Activated CD8-positive, alpha-beta memory T cell treated with anti-CD3 and anti-CD28 coated beads, Interleukin-2, amount 50 U/mL, for 1 hour (primary cell): ENCODE results near the gene TMEM92.

ENCODE experiments used
- DNase-seq: peaks from one replicate; pipeline ENCODE4 v3.0.0-alpha.2; 2020; ENCODE audit errors: extremely low read depth

The TMEM92 gene

DNA sequence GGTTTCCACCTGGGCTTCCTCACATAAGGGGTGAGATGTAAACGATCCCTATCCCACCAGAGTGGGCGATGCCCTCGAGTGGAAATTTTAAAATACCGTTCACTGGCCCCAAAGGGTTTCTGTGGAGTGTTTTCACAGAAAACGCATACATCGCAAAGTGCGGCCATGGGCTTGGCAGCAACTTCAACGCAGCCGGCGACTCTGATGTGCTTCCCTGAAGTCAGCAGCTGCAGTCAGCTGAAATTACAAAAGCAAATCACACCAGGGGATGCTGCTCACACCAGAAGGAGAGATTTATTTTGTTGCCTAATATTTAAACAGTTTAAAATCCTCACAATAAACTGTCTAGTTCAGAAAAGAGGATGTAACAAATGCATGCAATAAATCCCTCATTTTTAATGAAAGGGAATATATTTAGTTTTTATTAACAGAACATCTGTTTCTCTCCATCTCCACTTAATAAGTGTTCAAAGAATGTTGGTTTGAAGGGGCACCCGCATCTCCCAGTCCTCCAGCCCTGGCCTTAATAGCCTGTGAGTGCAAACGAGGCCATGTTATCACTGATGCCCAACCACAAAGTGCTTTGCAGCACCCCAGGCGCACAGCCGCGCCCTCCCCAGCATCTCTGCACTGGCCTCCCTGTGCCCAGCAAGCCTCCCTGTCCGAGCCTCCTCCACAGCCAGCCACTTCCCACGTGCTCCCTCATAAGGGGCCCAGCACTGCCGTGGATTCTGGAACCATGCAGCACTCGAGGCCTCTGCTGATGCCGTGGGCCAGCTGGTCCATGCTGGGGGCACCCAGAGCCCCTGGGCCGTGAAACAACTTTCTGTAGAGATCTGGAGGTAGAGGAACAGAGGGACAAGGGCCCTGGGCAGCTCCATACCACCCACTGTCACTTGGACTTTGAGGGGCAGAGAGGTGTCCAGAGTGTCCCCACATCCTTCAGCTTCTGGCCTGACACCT lies 54.4 kb downstream of the TMEM92 start:
- no peak for DNase-seq

DNA sequence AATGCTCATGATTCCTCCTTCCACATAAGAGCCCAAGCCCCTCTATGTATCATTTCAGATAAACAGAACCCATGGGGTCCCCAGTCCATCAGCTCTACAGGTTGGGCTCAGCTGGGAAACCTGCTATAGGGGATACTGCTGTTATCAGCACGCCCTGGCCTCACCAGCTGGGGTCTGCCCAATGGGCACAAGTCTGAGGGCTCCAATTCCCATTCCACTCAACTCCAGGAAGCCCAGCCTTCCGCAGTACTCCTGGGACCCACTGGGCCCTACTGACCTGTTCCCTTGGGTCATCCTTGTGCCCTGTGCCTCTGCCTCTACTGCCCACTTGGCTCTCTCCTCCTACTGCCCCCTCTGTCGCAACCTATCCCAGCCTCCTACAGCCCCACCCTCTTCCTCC lies 55.5 kb downstream of the TMEM92 start:
- no peak for DNase-seq

DNA sequence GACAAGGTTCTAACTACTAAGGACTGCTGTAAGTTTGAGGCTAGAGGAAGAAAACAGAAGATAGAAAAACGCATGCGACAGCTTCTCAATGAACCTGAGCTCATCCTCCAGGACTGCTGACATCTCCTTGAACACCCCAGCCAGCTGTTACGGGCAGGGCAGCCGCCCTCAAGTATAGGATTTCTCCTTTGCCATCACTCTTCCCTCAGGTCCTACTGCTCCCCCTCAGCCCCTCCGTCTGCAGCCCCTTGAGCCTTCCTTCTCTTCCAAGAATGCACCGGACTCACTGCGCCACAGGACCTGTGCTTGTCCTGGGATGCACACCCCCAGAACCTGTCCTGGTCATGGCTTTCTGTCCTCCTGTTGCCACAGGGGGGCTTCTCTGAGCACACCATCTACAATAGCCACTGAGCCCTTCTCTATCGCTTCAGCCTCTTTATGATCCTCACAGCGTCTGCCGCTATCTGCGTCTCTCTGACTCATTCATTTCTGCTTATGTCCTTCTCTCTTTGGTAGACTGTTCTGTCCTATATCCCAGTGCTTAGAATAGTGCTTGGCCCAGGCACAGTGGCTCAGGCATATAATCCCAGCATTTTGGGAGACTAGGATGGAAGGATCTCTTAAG lies 56.0 kb downstream of the TMEM92 start:
- no peak for DNase-seq
